Liver (tissue), 3 donors: Measurements from ENCODE around the gene GALNTL6.

Source experiments
- CTCF ChIP-seq: fragments of 150-350 bp; IDR thresholded peaks from 2 replicates; pipeline ENCODE4 v1.5.1; 2017; ENCODE audit warnings: improper control_type of control experiment, low read depth, low read length; ENCODE audit not compliant: missing input control
- JUND ChIP-seq, 2 donors: IDR thresholded peaks; 2 replicates each; pipeline ENCODE4 v1.6.1; 2016; ENCODE audit warnings: antibody characterized with exemption in 2 of 2
- MAX ChIP-seq: IDR thresholded peaks from 2 replicates; pipeline ENCODE4 v1.6.1; 2016; ENCODE audit warnings: antibody characterized with exemption
- REST ChIP-seq: IDR thresholded peaks from 2 replicates; pipeline ENCODE4 v1.6.1; 2016; ENCODE audit warnings: antibody characterized with exemption, mild to moderate bottlenecking
- RXRA ChIP-seq, 2 donors: IDR thresholded peaks; 2 replicates each; pipeline ENCODE4 v1.6.1; 2017 to 2018; ENCODE audit warnings: antibody characterized with exemption in 2 of 2, mild to moderate bottlenecking in 1 of 2
- donor health status: healthy.
- donor health status: healthy.

GRCh38 chr4:171834640-171835039 lies 21.4 kb downstream of the GALNTL6 start:
- TF ChIP-seq CTCF (no peak), RXRA (IDR thresholded peaks at IDR 0.05) (no peak), MAX (no peak), JUND (IDR thresholded peaks at IDR 0.05) (no peak), REST (no peak)
